Keratinocyte (primary cell): Measurements from ENCODE around the gene MYBPHL.

ENCODE experiments used
- EZH2 ChIP-seq: IDR thresholded peaks from one replicate; pipeline ENCODE4 v1.6.1; 2012; ENCODE audit warnings: inconsistent platforms, mild to moderate bottlenecking, low read length, moderate library complexity
- TF ChIP-seq, protein P1 (sequence below), 3 experiments: IDR thresholded peaks in 1 of 3; conservative IDR thresholded peaks in 1 of 3; optimal IDR thresholded peaks in 1 of 3; 2 replicates in 2 of 3; 3 replicates in 1 of 3; pipeline versions ENCODE3 to v1.5.1; 2011; ENCODE audit warnings: low read length in 3 of 3, mild to moderate bottlenecking in 3 of 3, moderate library complexity in 2 of 3, control low read depth in 1 of 3, inconsistent platforms in 1 of 3; ENCODE audit not compliant: insufficient read depth in 2 of 3; ENCODE audit errors: extremely low read depth in 1 of 3

DNA sequence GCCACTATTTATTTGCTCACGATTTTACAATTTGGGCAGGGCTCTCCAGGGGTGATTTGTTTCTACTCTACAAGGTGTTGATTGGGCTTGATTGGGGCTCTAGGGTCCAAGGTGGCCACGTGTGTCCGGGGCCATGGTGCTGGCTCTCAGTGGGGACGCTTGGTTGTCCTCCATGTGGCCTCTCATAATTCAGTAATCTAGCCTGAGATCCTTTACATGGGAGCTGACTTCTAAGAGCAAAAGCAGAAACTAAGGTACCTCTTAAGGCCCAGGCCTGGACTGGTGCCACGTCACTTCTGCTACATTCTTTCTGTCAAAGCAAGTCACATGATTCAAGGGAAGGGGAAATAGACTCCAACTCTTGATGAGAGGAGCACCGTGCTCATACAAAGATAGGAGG is 15.8 kb downstream of the MYBPHL start:
- TF ChIP-seq, protein P1, sequence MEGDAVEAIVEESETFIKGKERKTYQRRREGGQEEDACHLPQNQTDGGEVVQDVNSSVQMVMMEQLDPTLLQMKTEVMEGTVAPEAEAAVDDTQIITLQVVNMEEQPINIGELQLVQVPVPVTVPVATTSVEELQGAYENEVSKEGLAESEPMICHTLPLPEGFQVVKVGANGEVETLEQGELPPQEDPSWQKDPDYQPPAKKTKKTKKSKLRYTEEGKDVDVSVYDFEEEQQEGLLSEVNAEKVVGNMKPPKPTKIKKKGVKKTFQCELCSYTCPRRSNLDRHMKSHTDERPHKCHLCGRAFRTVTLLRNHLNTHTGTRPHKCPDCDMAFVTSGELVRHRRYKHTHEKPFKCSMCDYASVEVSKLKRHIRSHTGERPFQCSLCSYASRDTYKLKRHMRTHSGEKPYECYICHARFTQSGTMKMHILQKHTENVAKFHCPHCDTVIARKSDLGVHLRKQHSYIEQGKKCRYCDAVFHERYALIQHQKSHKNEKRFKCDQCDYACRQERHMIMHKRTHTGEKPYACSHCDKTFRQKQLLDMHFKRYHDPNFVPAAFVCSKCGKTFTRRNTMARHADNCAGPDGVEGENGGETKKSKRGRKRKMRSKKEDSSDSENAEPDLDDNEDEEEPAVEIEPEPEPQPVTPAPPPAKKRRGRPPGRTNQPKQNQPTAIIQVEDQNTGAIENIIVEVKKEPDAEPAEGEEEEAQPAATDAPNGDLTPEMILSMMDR (optimal IDR thresholded peaks at IDR 0.05 in 1 of 3, IDR thresholded peaks at IDR 0.05 in 1 of 3, conservative IDR thresholded peaks at IDR 0.05 in 1 of 3; ENCODE audit: extremely low read depth in 1 of 3, insufficient read depth in 2 of 3, low read length in 3 of 3) = no peak
- TF ChIP-seq EZH2 = no peak
